ENCODE data around the gene ALDH1A2.

The ALDH1A2 gene

DNA sequence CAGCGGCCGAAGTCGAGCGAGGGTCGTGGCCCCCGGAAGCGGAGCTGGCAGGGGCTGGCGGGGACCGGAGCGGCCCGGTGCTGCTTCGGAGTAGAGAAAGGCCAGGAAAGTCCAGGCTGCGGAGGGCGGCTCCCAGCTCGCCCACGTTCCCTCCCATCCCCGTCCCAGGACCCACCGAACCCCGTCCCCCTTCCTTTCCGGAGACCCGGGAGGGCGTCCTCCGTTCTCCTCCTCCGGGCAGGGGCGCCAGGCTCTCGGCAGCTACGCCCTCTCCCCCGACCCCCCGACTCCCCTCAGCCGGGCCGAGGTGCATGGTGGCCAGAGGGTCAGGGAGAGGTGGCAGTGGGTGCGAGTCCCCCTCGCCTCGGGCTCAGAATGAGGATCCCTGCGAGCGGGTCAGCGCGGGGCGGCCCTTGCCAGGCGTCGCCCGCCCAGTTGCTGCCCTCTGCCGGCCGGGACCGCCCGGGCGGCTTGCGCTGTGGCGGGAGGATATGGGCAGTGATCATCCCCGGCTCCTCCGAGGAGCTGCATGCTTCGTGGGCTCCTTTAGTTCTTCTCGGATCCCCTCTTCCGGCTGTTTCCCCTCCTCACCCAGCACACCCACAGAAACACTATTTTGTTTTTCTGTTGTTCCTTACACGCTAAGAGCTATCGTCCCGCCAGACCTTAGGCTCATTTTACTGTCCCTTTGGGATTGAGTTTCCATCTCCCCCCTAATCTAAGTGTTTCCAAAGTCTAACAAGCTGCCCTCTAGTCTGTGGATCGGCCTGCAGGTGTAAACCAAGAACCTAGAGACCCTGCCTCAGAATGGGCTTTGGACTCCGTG lies 744 bp upstream of the ALDH1A2 start:
- DNase-seq (ENCODE audit: extremely low read depth, insufficient read length) = peak; percentile 43
- TF ChIP-seq CTCF (IDR thresholded peaks at IDR 0.05; ENCODE audit: insufficient read depth, low read length, poor library complexity, severe bottlenecking) = peak; percentile 35
- Histone ChIP-seq H3K27me3 (replicated peaks; ENCODE audit: control insufficient read depth, insufficient read depth, low read length) (no peaks in the 10 kb centered on the region; the same call in 1 of the 2 replicates), H3K36me3 (ENCODE audit: control insufficient read depth, insufficient read depth, low read length) (no peaks in the 10 kb centered on the region), H3K4me3 (replicated peaks; ENCODE audit: low read depth, low read length) (no peak overlapping the region)

- H3K36me3 ChIP-seq (ENCODE audit: control insufficient read depth, insufficient read depth, low read length) = no peaks in the 10 kb centered on the region
- no peak overlapping the region for H3K4me3 ChIP-seq (replicated peaks; ENCODE audit: low read depth, low read length)
- peak; percentile 4 for DNase-seq (ENCODE audit: extremely low read depth, insufficient read length)
- no peaks in the 10 kb centered on the region; the same call in 1 of the 2 replicates for H3K27me3 ChIP-seq (replicated peaks; ENCODE audit: control insufficient read depth, insufficient read depth, low read length)
- no peak for TF ChIP-seq CTCF (IDR thresholded peaks at IDR 0.05; ENCODE audit: insufficient read depth, low read length, poor library complexity, severe bottlenecking)
These were observed 499 bp downstream of the ALDH1A2 start for GRCh38 chr15:58064980-58065444.

DNA sequence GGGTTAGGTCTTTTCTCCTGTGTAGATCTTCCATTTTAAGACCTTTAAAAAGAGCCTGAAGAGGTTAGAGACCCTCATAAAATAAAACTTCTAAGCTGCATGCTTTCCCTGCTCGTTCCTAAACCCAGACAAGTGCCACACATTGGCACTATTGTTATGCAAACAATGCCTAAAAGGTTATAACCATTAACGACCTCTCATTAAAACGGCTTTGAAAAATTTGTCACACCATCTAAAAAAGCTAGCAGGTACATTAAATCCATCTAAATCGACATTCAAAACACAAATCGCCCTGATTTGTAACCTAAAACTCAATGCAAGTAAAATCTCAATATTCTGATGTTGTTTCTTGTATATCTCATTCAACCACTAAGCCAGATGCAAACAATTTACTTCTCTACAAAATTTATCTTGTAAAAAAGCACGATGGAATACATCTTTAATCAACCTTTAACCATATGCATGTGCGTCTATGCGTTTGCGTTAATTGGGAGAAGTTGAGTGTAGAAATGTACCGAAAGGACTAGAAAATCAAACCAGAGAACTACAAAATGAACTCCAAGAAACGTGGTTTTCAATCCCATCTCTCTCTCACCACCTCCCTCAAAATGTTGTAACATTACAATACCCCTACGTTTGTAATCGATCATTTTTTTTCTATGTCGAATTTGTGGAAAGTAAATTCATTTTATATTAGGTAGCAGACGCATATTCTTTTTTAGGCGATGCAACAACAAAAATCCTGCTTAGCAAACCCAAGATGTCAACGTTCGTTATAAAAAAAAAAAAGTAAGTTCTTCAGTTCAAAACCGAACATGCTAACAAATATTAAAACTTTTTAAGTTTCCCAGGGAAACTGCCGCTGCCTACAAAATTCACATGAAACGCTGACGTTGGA lies 1.2 kb downstream of the ALDH1A2 start:
- Histone ChIP-seq H3K4me3 (replicated peaks; ENCODE audit: low read depth, low read length) (no peak overlapping the region), H3K27me3 (replicated peaks; ENCODE audit: control insufficient read depth, insufficient read depth, low read length) (no peaks in the 10 kb centered on the region; the same call in 1 of the 2 replicates), H3K36me3 (ENCODE audit: control insufficient read depth, insufficient read depth, low read length) (no peaks in the 10 kb centered on the region)
- no peak for DNase-seq (ENCODE audit: extremely low read depth, insufficient read length)
- TF ChIP-seq CTCF (IDR thresholded peaks at IDR 0.05; ENCODE audit: insufficient read depth, low read length, poor library complexity, severe bottlenecking) = no peak

GRCh38 chr15:58063614-58064013 lies 1.9 kb downstream of the ALDH1A2 start:
- H3K36me3 ChIP-seq (ENCODE audit: control insufficient read depth, insufficient read depth, low read length) = no peaks in the 10 kb centered on the region
- no peak for TF ChIP-seq CTCF (IDR thresholded peaks at IDR 0.05; ENCODE audit: insufficient read depth, low read length, poor library complexity, severe bottlenecking)
- no peak for DNase-seq (ENCODE audit: extremely low read depth, insufficient read length)
- H3K27me3 ChIP-seq (replicated peaks; ENCODE audit: control insufficient read depth, insufficient read depth, low read length) = no peaks in the 10 kb centered on the region; the same call in 1 of the 2 replicates
- H3K4me3 ChIP-seq (replicated peaks; ENCODE audit: low read depth, low read length) = no peak overlapping the region

GRCh38 chr15:58062983-58063382 lies 2.5 kb downstream of the ALDH1A2 start:
- Histone ChIP-seq H3K4me3 (replicated peaks; ENCODE audit: low read depth, low read length) (no peak overlapping the region), H3K36me3 (ENCODE audit: control insufficient read depth, insufficient read depth, low read length) (no peaks in the 10 kb centered on the region), H3K27me3 (replicated peaks; ENCODE audit: control insufficient read depth, insufficient read depth, low read length) (no peaks in the 10 kb centered on the region; the same call in 1 of the 2 replicates)
- no peak for TF ChIP-seq CTCF (IDR thresholded peaks at IDR 0.05; ENCODE audit: insufficient read depth, low read length, poor library complexity, severe bottlenecking)
- no peak for DNase-seq (ENCODE audit: extremely low read depth, insufficient read length)
